DOHH2 (cell line): ENCODE data around the gene TMEM37.

Source experiments
- H3F3A ChIP-seq: fragments of 200-600 bp; sonication (generic), shearing (Covaris generic); 2 replicates; pipeline ENCODE4 v1.6.0; 2016; ENCODE audit warnings: antibody characterized with exemption, mild to moderate bottlenecking; ENCODE audit not compliant: control insufficient read depth, insufficient read depth
- H3K27ac ChIP-seq: fragments of 200-600 bp; sonication (generic); 2 replicates; pipeline ENCODE4 v1.5.1; 2014; ENCODE audit warnings: low read depth, mild to moderate bottlenecking, low read length, moderate library complexity
- H3K27me3 ChIP-seq: fragments of 200-600 bp; sonication (generic); 2 replicates; pipeline ENCODE4 v1.6.1; 2014; ENCODE audit warnings: mild to moderate bottlenecking, low read length, mixed read lengths; ENCODE audit not compliant: control insufficient read depth
- H3K36me3 ChIP-seq: fragments of 200-600 bp; sonication (generic); 2 replicates; pipeline ENCODE4 v1.6.1; 2014; ENCODE audit warnings: mild to moderate bottlenecking, low read length, moderate library complexity, mixed read lengths; ENCODE audit not compliant: control insufficient read depth
- H3K4me1 ChIP-seq: fragments of 200-600 bp; sonication (generic); 2 replicates; pipeline ENCODE4 v1.6.1; 2014; ENCODE audit warnings: mild to moderate bottlenecking, low read length, mixed read lengths; ENCODE audit not compliant: control insufficient read depth
- H3K4me2 ChIP-seq: fragments of 200-600 bp; sonication (generic); 2 replicates; pipeline ENCODE4 v1.6.0; 2014; ENCODE audit warnings: mild to moderate bottlenecking, low read length, moderate library complexity
- H3K4me3 ChIP-seq: fragments of 200-600 bp; sonication (generic); 2 replicates; pipeline ENCODE4 v1.5.1; 2014; ENCODE audit warnings: mild to moderate bottlenecking, low read length, mixed read lengths
- H3K79me2 ChIP-seq: fragments of 200-600 bp; sonication (generic); 2 replicates; pipeline ENCODE4 v1.6.1; 2014; ENCODE audit warnings: mild to moderate bottlenecking, low read length, mixed read lengths; ENCODE audit not compliant: control insufficient read depth
- H3K9me2 ChIP-seq: fragments of 200-600 bp; sonication (generic); replicated peaks from 2 replicates; pipeline ENCODE4 v1.6.1; 2014; ENCODE audit warnings: mild to moderate bottlenecking, low read length, mixed read lengths; ENCODE audit not compliant: control insufficient read depth
- H3K9me3 ChIP-seq: fragments of 200-600 bp; sonication (generic); 2 replicates; pipeline ENCODE4 v1.6.1; 2014; ENCODE audit warnings: antibody characterized with exemption, low read length, mixed read lengths; ENCODE audit not compliant: control insufficient read depth, insufficient read depth
- H4K20me1 ChIP-seq: fragments of 200-600 bp; sonication (generic); 2 replicates; pipeline ENCODE4 v1.6.0; 2014; ENCODE audit warnings: low read depth, mild to moderate bottlenecking, antibody characterized with exemption, low read length, moderate library complexity; ENCODE audit not compliant: control insufficient read depth, insufficient read depth
- CTCF ChIP-seq: fragments of 200-600 bp; sonication (generic); IDR thresholded peaks from one replicate; pipeline ENCODE4 v1.5.1; 2014; ENCODE audit warnings: antibody characterized with exemption, mild to moderate bottlenecking, low read depth, low read length; ENCODE audit not compliant: poor library complexity, severe bottlenecking
- EZH2phosphoT487 ChIP-seq: fragments of 200-600 bp; sonication (generic); IDR thresholded peaks from 2 replicates; pipeline ENCODE4 v1.6.1; 2017; ENCODE audit warnings: borderline replicate concordance, mild to moderate bottlenecking, antibody characterized with exemption, low read length, moderate library complexity, mixed read lengths

Gene TMEM37

GRCh38 chr2:119469661-119470297, 38.1 kb downstream of the TMEM37 start:
- Histone ChIP-seq H3K4me2 (no peak overlapping the region), H3K4me1 (no peaks in the 10 kb centered on the region), H3K27me3 (peaks cover 12% of the 10 kb centered on the region), H3F3A (no peaks in the 10 kb centered on the region), H4K20me1 (no peaks in the 10 kb centered on the region), H3K9me3 (no peaks in the 10 kb centered on the region), H3K36me3 (no peaks in the 10 kb centered on the region), H3K27ac (no peak overlapping the region), H3K9me2 (no peaks in the 10 kb centered on the region), H3K4me3 (no peak overlapping the region), H3K79me2 (no peaks in the 10 kb centered on the region)
- TF ChIP-seq CTCF, result no peak
- TF ChIP-seq EZH2phosphoT487, result no peak

DNA sequence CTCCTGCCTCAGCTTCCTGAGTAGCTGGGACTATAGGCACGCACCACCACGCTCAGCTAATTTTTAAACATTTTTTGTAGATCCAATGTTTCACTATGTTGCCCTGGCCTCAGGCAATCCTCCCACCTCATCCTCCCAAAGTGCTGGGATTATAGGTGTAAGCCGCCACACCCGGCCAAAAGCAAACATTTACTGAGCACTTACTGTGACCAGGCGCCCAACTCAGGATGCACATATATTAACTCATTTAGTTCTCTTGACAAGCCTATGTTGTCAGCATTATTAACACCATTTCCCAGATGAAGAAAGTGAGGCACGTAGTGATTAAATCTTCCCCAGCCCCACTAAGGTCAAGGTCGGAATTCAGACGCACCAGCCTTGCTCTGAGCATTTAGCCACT, 41.1 kb downstream of the TMEM37 start:
- Histone ChIP-seq H3K4me2 (no peak overlapping the region), H3K9me2 (no peaks in the 10 kb centered on the region), H3K9me3 (no peaks in the 10 kb centered on the region), H3K4me3 (no peak overlapping the region), H3K79me2 (no peaks in the 10 kb centered on the region), H3K27ac (no peak overlapping the region), H3K4me1 (no peaks in the 10 kb centered on the region), H3K27me3 (peaks cover 10% of the 10 kb centered on the region), H3F3A (no peaks in the 10 kb centered on the region), H4K20me1 (no peaks in the 10 kb centered on the region), H3K36me3 (no peaks in the 10 kb centered on the region)
- no peak for TF ChIP-seq EZH2phosphoT487

GRCh38 chr2:119473621-119474370, 42.1 kb downstream of the TMEM37 start:
- Histone ChIP-seq H3F3A (no peaks in the 10 kb centered on the region), H3K79me2 (no peaks in the 10 kb centered on the region), H3K9me3 (no peaks in the 10 kb centered on the region), H3K9me2 (no peaks in the 10 kb centered on the region), H3K4me2 (no peak overlapping the region), H3K4me3 (no peak overlapping the region), H3K27ac (no peak overlapping the region), H3K27me3 (peaks cover 3% of the 10 kb centered on the region), H3K4me1 (no peaks in the 10 kb centered on the region), H4K20me1 (no peaks in the 10 kb centered on the region), H3K36me3 (no peaks in the 10 kb centered on the region)
- TF ChIP-seq CTCF (no peak), EZH2phosphoT487 (no peak)

DNA sequence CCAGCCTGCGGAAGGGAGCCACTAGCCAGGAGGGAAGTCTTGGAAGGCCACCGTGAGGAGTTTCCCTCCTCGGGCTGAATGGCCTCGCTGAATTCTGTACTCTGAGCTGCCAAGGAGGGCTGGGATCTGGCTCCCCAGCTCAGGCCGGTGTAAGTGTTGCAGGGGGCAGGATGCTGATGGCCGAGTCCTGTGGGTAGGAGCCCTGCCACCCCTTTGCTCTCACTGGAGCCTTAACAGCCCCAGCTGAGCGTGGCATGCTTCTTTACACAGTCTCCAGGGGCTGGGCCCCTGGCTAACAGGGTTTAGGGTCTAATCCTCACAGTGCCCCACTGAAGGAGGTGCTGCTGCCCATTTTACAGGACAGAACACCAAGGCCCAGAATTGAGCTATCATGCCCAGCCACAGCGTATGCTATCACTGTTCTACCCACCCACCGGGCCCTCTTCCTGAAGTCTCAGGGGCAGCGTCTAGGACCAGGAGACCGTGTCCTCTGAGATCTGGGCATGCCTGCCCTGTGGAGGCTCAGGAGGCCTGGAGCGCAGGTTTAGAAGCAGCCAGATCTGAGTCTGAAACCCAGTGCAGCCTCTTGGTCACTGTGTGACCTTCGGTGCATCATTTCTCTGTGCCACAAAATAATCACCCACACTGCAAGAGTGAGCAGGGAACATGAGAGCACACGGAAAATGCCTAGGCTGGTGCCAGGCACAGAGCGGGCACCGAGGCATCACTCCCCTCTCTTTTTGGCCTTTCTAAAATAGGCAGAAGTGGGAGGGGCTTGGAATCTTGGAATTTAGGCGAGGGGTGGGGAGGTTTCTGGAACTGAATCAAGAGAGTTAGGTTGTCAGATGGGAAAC, 42.9 kb downstream of the TMEM37 start:
- H4K20me1 ChIP-seq, result no peaks in the 10 kb centered on the region
- no peak overlapping the region for H3K27ac ChIP-seq
- no peak overlapping the region for H3K4me2 ChIP-seq
- H3K27me3 ChIP-seq, result peaks cover 1% of the 10 kb centered on the region; the same call in 1 of the 2 replicates
- no peaks in the 10 kb centered on the region for H3K9me3 ChIP-seq
- H3K4me1 ChIP-seq, result no peaks in the 10 kb centered on the region
- no peaks in the 10 kb centered on the region for H3K9me2 ChIP-seq
- no peaks in the 10 kb centered on the region for H3K36me3 ChIP-seq
- no peaks in the 10 kb centered on the region for H3F3A ChIP-seq
- H3K4me3 ChIP-seq, result no peak overlapping the region
- TF ChIP-seq EZH2phosphoT487, result no peak
- no peak for TF ChIP-seq CTCF
- no peaks in the 10 kb centered on the region for H3K79me2 ChIP-seq
